HT-29 (cell line): Measurements from ENCODE around the gene HGD. TPM values are rescaled to one million over a fixed set of nuclear protein-coding genes. Genes with fewer than 3 reads are reported as not detected.

Experiments
- DNase-seq: peaks from one replicate; pipeline ENCODE4 v3.0.0-alpha.2; 2015; ENCODE audit warnings: low spot score
- small RNA-seq: library from RNA; depleted of rRNA; stranded (forward); fragments of <200 nt; gene quantifications from one replicate; pipeline ENCODE3, GENCODE V24; 2014
- total RNA-seq: library from RNA; depleted of rRNA; stranded (reverse); fragments of >200 nt; shearing (Covaris generic); gene quantifications from 2 replicates; pipeline ENCODE4 v1.2.3, GENCODE V29; 2014; rRNA removed

Gene HGD
- total RNA-seq, 1 experiment from 2014 or later: 17.6 TPM

DNA sequence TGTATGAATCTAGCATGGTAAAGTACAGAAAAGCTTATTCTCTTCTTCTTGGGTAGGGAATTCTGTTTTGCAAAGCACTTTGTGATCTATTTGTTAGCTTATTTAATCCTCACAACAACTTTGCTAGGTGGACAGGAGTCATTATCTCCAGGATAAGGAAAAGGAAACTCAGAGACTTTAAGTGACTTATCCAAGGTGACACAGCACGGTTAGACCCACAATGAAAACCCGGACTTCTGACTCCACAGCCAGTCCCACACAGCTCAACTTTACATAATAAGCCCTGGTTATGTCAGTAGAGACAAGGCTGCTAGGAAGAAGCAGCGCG, 86.3 kb downstream of the HGD start:
- no peak for DNase-seq

DNA sequence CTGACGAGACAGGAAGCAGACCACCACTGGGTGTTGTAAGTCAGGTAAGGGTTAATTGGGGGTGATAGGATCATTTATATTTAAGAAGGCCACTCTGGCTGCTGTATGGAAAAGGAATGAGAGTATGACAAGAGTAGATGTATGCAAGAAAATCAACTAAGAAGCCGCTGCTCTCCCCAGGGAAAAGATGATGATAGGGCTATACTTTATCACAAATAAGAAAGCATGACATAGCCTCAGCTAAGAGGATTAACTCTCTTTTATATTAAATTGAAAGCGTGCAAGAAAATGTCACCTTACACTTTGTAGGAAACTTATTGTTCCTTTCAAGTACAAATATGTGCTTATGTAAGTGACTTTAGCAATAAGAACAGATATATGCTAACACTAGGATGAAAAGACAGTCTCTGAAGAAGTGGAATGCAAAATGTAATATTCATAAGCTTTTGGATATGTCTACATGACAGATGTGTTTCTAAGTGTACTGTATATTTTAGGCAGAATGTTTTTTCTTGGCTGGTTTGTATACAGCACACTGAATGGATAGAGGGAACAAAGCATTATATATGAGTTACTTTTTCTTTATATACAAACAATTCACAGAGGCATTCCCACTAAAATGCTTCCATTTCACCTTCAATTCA, 94.6 kb downstream of the HGD start:
- no peak for DNase-seq

Small RNA genes within 50 kb of the gene (small RNA-seq; reads per million reads assigned to genes)
- gene MTCO1P29: not detected
- gene MTCO2P29: not detected

Other genes with a start within 250 kb of the HGD start
- gene FSTL1, start 231.2 kb downstream of the HGD start, total RNA-seq: 0.08 TPM in 1 of 2 replicates, not detected in the other
- 147 and 154 TPM in 2 replicates for gene NDUFB4, start 85.9 kb downstream of the HGD start, total RNA-seq
- gene RABL3, start 60.3 kb upstream of the HGD start, total RNA-seq: 6.8 and 13.3 TPM in 2 replicates
- 7.3 and 8.9 TPM in 2 replicates for gene GTF2E1, start 60.5 kb upstream of the HGD start, total RNA-seq
- gene STXBP5L, start 226.0 kb upstream of the HGD start, total RNA-seq: not detected in 2 replicates